SU-DHL-6 (cell line): ENCODE results near the gene MRRF.

Experiments used
- H2AFZ ChIP-seq: fragments of 200-600 bp; sonication (generic); 2 replicates; pipeline ENCODE4 v1.6.1; 2014; ENCODE audit warnings: low read depth, mild to moderate bottlenecking, moderate library complexity, mixed read lengths, antibody characterized with exemption, low read length; ENCODE audit not compliant: severe bottlenecking
- H3F3A ChIP-seq: fragments of 200-600 bp; shearing (Covaris generic); 2 replicates; pipeline ENCODE4 v1.6.0; 2016; ENCODE audit warnings: antibody characterized with exemption, mild to moderate bottlenecking; ENCODE audit not compliant: insufficient read depth
- H3K27ac ChIP-seq: fragments of 200-600 bp; sonication (generic); 2 replicates; pipeline ENCODE4 v1.5.1; 2016; ENCODE audit warnings: low read depth, mild to moderate bottlenecking, low read length, moderate library complexity, mixed read lengths
- H3K27me3 ChIP-seq: fragments of 200-600 bp; sonication (generic), shearing (Covaris generic); 2 replicates; pipeline ENCODE4 v1.6.0; 2014; ENCODE audit warnings: mild to moderate bottlenecking, low read length
- H3K36me3 ChIP-seq: fragments of 200-600 bp; sonication (generic); 2 replicates; pipeline ENCODE4 v1.6.1; 2014; ENCODE audit warnings: mild to moderate bottlenecking, low read length, mixed read lengths
- H3K4me2 ChIP-seq: fragments of 300-600, 200-600 bp; shearing (Covaris generic), sonication (generic); 2 replicates; pipeline ENCODE4 v1.6.0; 2014; ENCODE audit warnings: low read length, low read depth, mild to moderate bottlenecking; ENCODE audit not compliant: poor library complexity, severe bottlenecking
- H3K4me3 ChIP-seq: fragments of 200-600 bp; sonication (generic); 2 replicates; pipeline ENCODE4 v1.5.1; 2014; ENCODE audit warnings: antibody characterized with exemption, low read length, mild to moderate bottlenecking, mixed read lengths; ENCODE audit not compliant: insufficient read depth, poor library complexity, severe bottlenecking
- H3K79me2 ChIP-seq: fragments of 200-600 bp; sonication (generic); 2 replicates; pipeline ENCODE4 v1.6.1; 2014; ENCODE audit warnings: mild to moderate bottlenecking, low read length, moderate library complexity; ENCODE audit not compliant: insufficient read depth
- H3K9ac ChIP-seq: fragments of 200-600 bp; sonication (generic); 2 replicates; pipeline ENCODE4 v1.7.0; 2014; ENCODE audit warnings: mild to moderate bottlenecking, low read length
- H3K9me2 ChIP-seq: fragments of 200-600 bp; sonication (generic); replicated peaks from 2 replicates; pipeline ENCODE4 v1.6.1; 2014; ENCODE audit warnings: low read length; ENCODE audit not compliant: insufficient read depth
- H3K9me3 ChIP-seq: fragments of 200-600 bp; sonication (generic); 2 replicates; pipeline ENCODE4 v1.6.1; 2014; ENCODE audit warnings: low read length, mixed read lengths; ENCODE audit not compliant: insufficient read depth
- H4K20me1 ChIP-seq: fragments of 200-600 bp; sonication (generic); 2 replicates; pipeline ENCODE4 v1.6.1; 2014; ENCODE audit warnings: low read depth, mild to moderate bottlenecking, antibody characterized with exemption, low read length, moderate library complexity, mixed read lengths
- CTCF ChIP-seq: fragments of 200-600 bp; sonication (generic); IDR thresholded peaks from one replicate; pipeline ENCODE4 v1.5.1; 2017; ENCODE audit warnings: antibody characterized with exemption, mild to moderate bottlenecking, low read length, moderate library complexity; ENCODE audit not compliant: insufficient read depth, poor library complexity, severe bottlenecking
- EZH2phosphoT487 ChIP-seq: fragments of 200-600 bp; sonication (generic), shearing (Covaris generic); conservative IDR thresholded peaks from 2 replicates; pipeline ENCODE4 v1.6.1; 2018; ENCODE audit warnings: mild to moderate bottlenecking, antibody characterized with exemption, low read length, moderate library complexity, mixed read lengths

Gene MRRF

GRCh38 chr9:122331523-122331927, 66.8 kb downstream of the MRRF start:
- Histone ChIP-seq H3F3A (peaks cover 4% of the 10 kb centered on the region; the same call in 1 of the 2 replicates), H3K4me2 (no peak overlapping the region), H2AFZ (no peak overlapping the region), H3K4me3 (no peak overlapping the region), H3K9me3 (no peaks in the 10 kb centered on the region), H3K27me3 (no peaks in the 10 kb centered on the region), H3K9me2 (no peaks in the 10 kb centered on the region), H3K36me3 (no peaks in the 10 kb centered on the region), H3K27ac (no peak overlapping the region), H3K79me2 (no peaks in the 10 kb centered on the region), H3K9ac (no peak overlapping the region), H4K20me1 (no peaks in the 10 kb centered on the region)
- TF ChIP-seq EZH2phosphoT487 (no peak), CTCF (no peak)

GRCh38 chr9:122332083-122332482, 67.4 kb downstream of the MRRF start:
- Histone ChIP-seq H4K20me1 (no peaks in the 10 kb centered on the region), H3K36me3 (no peaks in the 10 kb centered on the region), H3K4me3 (no peak overlapping the region), H3K9me3 (no peaks in the 10 kb centered on the region), H3K27ac (no peak overlapping the region), H3K4me2 (no peak overlapping the region), H3K9me2 (no peaks in the 10 kb centered on the region), H3K27me3 (no peaks in the 10 kb centered on the region), H3K9ac (no peak overlapping the region), H2AFZ (no peak overlapping the region), H3F3A (peaks cover 4% of the 10 kb centered on the region; the same call in 1 of the 2 replicates), H3K79me2 (no peaks in the 10 kb centered on the region)
- TF ChIP-seq EZH2phosphoT487 (no peak), CTCF (no peak)

- H3F3A ChIP-seq = peaks cover 4% of the 10 kb centered on the region; the same call in 1 of the 2 replicates
- H3K9me3 ChIP-seq = no peaks in the 10 kb centered on the region
- no peak for TF ChIP-seq EZH2phosphoT487
- TF ChIP-seq CTCF = no peak
- H2AFZ ChIP-seq = no peak overlapping the region
- H3K27me3 ChIP-seq = no peaks in the 10 kb centered on the region
- no peak overlapping the region for H3K4me2 ChIP-seq
- H3K9ac ChIP-seq = no peak overlapping the region
- H3K79me2 ChIP-seq = no peaks in the 10 kb centered on the region
- H3K27ac ChIP-seq = no peak overlapping the region
- H4K20me1 ChIP-seq = no peaks in the 10 kb centered on the region
- H3K4me3 ChIP-seq = no peak overlapping the region
- no peaks in the 10 kb centered on the region for H3K36me3 ChIP-seq
- no peaks in the 10 kb centered on the region for H3K9me2 ChIP-seq
These were observed 68.0 kb downstream of the MRRF start for GRCh38 chr9:122332644-122333043.
